CD4-positive, alpha-beta memory T cell (primary cell): ENCODE results near the gene SRCIN1. TPM values are rescaled to one million over a fixed set of nuclear protein-coding genes. Genes with fewer than 3 reads are reported as not detected.
A peak's percentile ranks its signal among the peaks of the same experiment; 100 is the strongest.

ENCODE experiments used
- CTCF ChIA-PET: fragments of 350-600 bp; sonication (Branson Sonifier 250); formaldehyde crosslinking; loops from one replicate; lab custom pipeline; 2021; ENCODE audit warnings: inconsistent platforms; ENCODE audit not compliant: partially characterized antibody; lab: Charles Lee
- POLR2A ChIA-PET: fragments of 350-600 bp; sonication (Branson Sonifier 250); formaldehyde crosslinking; loops from one replicate; lab custom pipeline; 2021; ENCODE audit not compliant: partially characterized antibody; lab: Charles Lee
- DNase-seq, 5 donors: peaks; one replicate each; pipeline versions ENCODE4 v3.0.0 to v3.0.0-alpha.2; 2020 to 2022; ENCODE audit warnings: mixed read lengths in 1 of 5
- H3K27ac ChIP-seq: one replicate; pipeline ENCODE4 v1.7.0; 2013; ENCODE audit warnings: low read depth, low read length
- H3K27me3 ChIP-seq: 2 replicates; pipeline ENCODE4 v1.7.0; 2013; ENCODE audit warnings: mild to moderate bottlenecking, low read length, moderate library complexity; ENCODE audit not compliant: insufficient read depth
- H3K36me3 ChIP-seq: 2 replicates; pipeline ENCODE4 v1.7.0; 2013; ENCODE audit warnings: mild to moderate bottlenecking, low read length, moderate library complexity; ENCODE audit not compliant: insufficient read depth
- H3K4me1 ChIP-seq: 2 replicates; pipeline ENCODE4 v1.7.0; 2013; ENCODE audit warnings: mild to moderate bottlenecking, low read length, moderate library complexity; ENCODE audit not compliant: insufficient read depth
- H3K4me3 ChIP-seq, 2 donors: one replicate each; pipeline ENCODE4 v1.7.0; 2013; ENCODE audit warnings: low read length in 2 of 2, mild to moderate bottlenecking in 1 of 2
- H3K9me3 ChIP-seq, 2 donors: one replicate each; pipeline ENCODE4 v1.7.0; 2013; ENCODE audit warnings: low read length in 2 of 2, control low read depth in 1 of 2; ENCODE audit not compliant: control insufficient read depth in 1 of 2
- H3K27ac Mint-ChIP-seq, 7 donors: one replicate each; pipeline ENCODE4 v1.8.0; 2020 to 2021; ENCODE audit warnings: mixed read lengths in 7 of 7, mild to moderate bottlenecking in 6 of 7, inconsistent platforms in 3 of 7, moderate library complexity in 3 of 7
- H3K27me3 Mint-ChIP-seq, 2 donors: one replicate each; pipeline ENCODE4 v1.8.0; 2020 to 2021; ENCODE audit warnings: mixed read lengths in 2 of 2
- H3K36me3 Mint-ChIP-seq, 2 donors: one replicate each; pipeline ENCODE4 v1.8.0; 2020 to 2021; ENCODE audit warnings: mixed read lengths in 2 of 2, inconsistent platforms in 1 of 2, mild to moderate bottlenecking in 1 of 2
- H3K4me1 Mint-ChIP-seq, 4 donors: one replicate each; pipeline ENCODE4 v1.8.0; 2020 to 2021; ENCODE audit warnings: mixed read lengths in 4 of 4, mild to moderate bottlenecking in 1 of 4
- H3K4me3 Mint-ChIP-seq, 8 donors: one replicate each; pipeline ENCODE4 v1.8.0; 2020 to 2021; ENCODE audit warnings: mixed read lengths in 8 of 8, mild to moderate bottlenecking in 7 of 8, moderate library complexity in 6 of 8, inconsistent platforms in 3 of 8
- H3K9me3 Mint-ChIP-seq, 8 donors: one replicate each; pipeline ENCODE4 v1.8.0; 2020 to 2021; ENCODE audit warnings: mixed read lengths in 8 of 8, mild to moderate bottlenecking in 5 of 8, inconsistent platforms in 3 of 8, moderate library complexity in 1 of 8
- intact Hi-C: fragments of 100-400 bp; cut with micrococcal nuclease; formaldehyde crosslinking; loops from one replicate; pipeline ENCODE4 v1.15.1; 2023
- polyA plus RNA-seq, 2 donors: library from polyadenylated mRNA; unstranded; fragments of 300-500 nt; fragmentation: Illumina TruSeq; gene quantifications; one replicate each; pipeline ENCODE4 v1.2.3, GENCODE V29; 2021
- total RNA-seq, 2 experiments: library from RNA; stranded (reverse); gene quantifications; one replicate each; pipeline ENCODE4 v1.2.3, GENCODE V29; 2021

Gene SRCIN1
- total and polyA plus RNA-seq, 4 experiments from 2014 or later, result 0.28 to 0.79 TPM; not detected in 2

GRCh38 chr17:38543403-38544174 lies 62.2 kb downstream of the SRCIN1 start:
- H3K27ac ChIP-seq, result no peak overlapping the region
- Mint-ChIP-seq H3K4me3 (no peak overlapping the region), H3K4me1 (no peaks in the 10 kb centered on the region), H3K36me3 (no peaks in the 10 kb centered on the region), H3K27me3 (peaks cover 12 to 28% of the 10 kb centered on the region in 2 donors), H3K9me3 (no peaks in the 10 kb centered on the region), H3K27ac (no peak overlapping the region)
- intact Hi-C loops, result no loop called here
- CTCF ChIA-PET, result interaction anchor here (0.7 kb wide), 1 partner anchor 15 kb away, joined by 3 read pairs; no protein-coding TSS in a partner anchor
- H3K4me3 ChIP-seq, result no peak overlapping the region
- H3K4me1 ChIP-seq, result no peaks in the 10 kb centered on the region
- no peaks in the 10 kb centered on the region for H3K27me3 ChIP-seq
- H3K9me3 ChIP-seq, result no peaks in the 10 kb centered on the region
- DNase-seq, result no peak
- H3K36me3 ChIP-seq, result no peaks in the 10 kb centered on the region
- POLR2A ChIA-PET, result no interaction called here

GRCh38 chr17:38542286-38542685 lies 63.5 kb downstream of the SRCIN1 start:
- Mint-ChIP-seq H3K27ac (no peak overlapping the region), H3K27me3 (peaks cover 12 to 30% of the 10 kb centered on the region in 2 donors), H3K4me3 (no peak overlapping the region), H3K9me3 (no peaks in the 10 kb centered on the region), H3K4me1 (no peaks in the 10 kb centered on the region), H3K36me3 (no peaks in the 10 kb centered on the region)
- Histone ChIP-seq H3K36me3 (no peaks in the 10 kb centered on the region), H3K4me1 (no peaks in the 10 kb centered on the region), H3K4me3 (no peak overlapping the region), H3K9me3 (no peaks in the 10 kb centered on the region), H3K27me3 (no peaks in the 10 kb centered on the region), H3K27ac (no peak overlapping the region)
- intact Hi-C loops, result no loop called here
- ChIA-PET POLR2A (no interaction called here), CTCF (no interaction called here)
- DNase-seq, result no peak

GRCh38 chr17:38541281-38541680 lies 64.5 kb downstream of the SRCIN1 start:
- Mint-ChIP-seq H3K36me3 (no peaks in the 10 kb centered on the region), H3K4me1 (no peaks in the 10 kb centered on the region), H3K27me3 (peaks cover 8 to 25% of the 10 kb centered on the region in 2 donors), H3K27ac (peak overlapping the region in 1 of 7 donors; percentile 54), H3K9me3 (no peaks in the 10 kb centered on the region), H3K4me3 (no peak overlapping the region)
- Histone ChIP-seq H3K27me3 (no peaks in the 10 kb centered on the region), H3K36me3 (no peaks in the 10 kb centered on the region), H3K4me3 (no peak overlapping the region), H3K27ac (no peak overlapping the region), H3K4me1 (no peaks in the 10 kb centered on the region), H3K9me3 (no peaks in the 10 kb centered on the region)
- POLR2A ChIA-PET, result no interaction called here
- intact Hi-C loops, result no loop called here
- CTCF ChIA-PET, result interaction anchor here (0.7 kb wide), 1 partner anchor 16 kb away, joined by 4 read pairs; no protein-coding TSS in a partner anchor
- DNase-seq, result no peak

- Mint-ChIP-seq H3K4me1 (no peaks in the 10 kb centered on the region), H3K9me3 (no peaks in the 10 kb centered on the region), H3K27ac (no peak overlapping the region), H3K27me3 (peaks cover 14 to 27% of the 10 kb centered on the region in 2 donors), H3K36me3 (no peaks in the 10 kb centered on the region), H3K4me3 (no peak overlapping the region)
- Histone ChIP-seq H3K27ac (no peak overlapping the region), H3K4me1 (no peaks in the 10 kb centered on the region), H3K4me3 (no peak overlapping the region), H3K27me3 (no peaks in the 10 kb centered on the region), H3K36me3 (no peaks in the 10 kb centered on the region), H3K9me3 (no peaks in the 10 kb centered on the region)
- intact Hi-C loops, result no loop called here
- DNase-seq, result no peak
- ChIA-PET POLR2A (no interaction called here), CTCF (no interaction called here)
Measured at GRCh38 chr17:38540514-38541045, 65.2 kb downstream of the SRCIN1 start.

GRCh38 chr17:38539386-38539785 lies 66.4 kb downstream of the SRCIN1 start:
- POLR2A ChIA-PET, result no interaction called here
- H3K4me1 ChIP-seq, result no peaks in the 10 kb centered on the region
- no peaks in the 10 kb centered on the region for H3K9me3 ChIP-seq
- no peaks in the 10 kb centered on the region for H3K9me3 Mint-ChIP-seq
- H3K4me3 Mint-ChIP-seq, result no peak overlapping the region
- intact Hi-C loops, result no loop called here
- no peaks in the 10 kb centered on the region for H3K36me3 Mint-ChIP-seq
- H3K4me3 ChIP-seq, result no peak overlapping the region
- H3K27ac ChIP-seq, result no peak overlapping the region
- no peaks in the 10 kb centered on the region for H3K27me3 ChIP-seq
- no peak overlapping the region for H3K27ac Mint-ChIP-seq
- CTCF ChIA-PET, result no interaction called here
- H3K27me3 Mint-ChIP-seq, result peaks cover 17 to 30% of the 10 kb centered on the region in 2 donors
- H3K4me1 Mint-ChIP-seq, result no peaks in the 10 kb centered on the region
- H3K36me3 ChIP-seq, result no peaks in the 10 kb centered on the region
- no peak for DNase-seq

GRCh38 chr17:38538906-38539305 lies 66.8 kb downstream of the SRCIN1 start:
- intact Hi-C loops, result no loop called here
- H3K27me3 Mint-ChIP-seq, result peaks cover 17 to 33% of the 10 kb centered on the region in 2 donors
- CTCF ChIA-PET, result no interaction called here

GRCh38 chr17:38536661-38537060 lies 69.1 kb downstream of the SRCIN1 start:
- Histone ChIP-seq H3K36me3 (no peaks in the 10 kb centered on the region), H3K9me3 (no peaks in the 10 kb centered on the region), H3K27me3 (no peaks in the 10 kb centered on the region), H3K27ac (no peak overlapping the region), H3K4me3 (no peak overlapping the region), H3K4me1 (no peaks in the 10 kb centered on the region)
- no peak for DNase-seq
- intact Hi-C loops, result no loop called here
- no peaks in the 10 kb centered on the region for H3K9me3 Mint-ChIP-seq
- no peak overlapping the region for H3K27ac Mint-ChIP-seq
- H3K4me1 Mint-ChIP-seq, result no peaks in the 10 kb centered on the region
- no peak overlapping the region for H3K4me3 Mint-ChIP-seq
- ChIA-PET POLR2A (no interaction called here), CTCF (no interaction called here)
- peaks cover 19 to 32% of the 10 kb centered on the region in 2 donors for H3K27me3 Mint-ChIP-seq
- no peaks in the 10 kb centered on the region for H3K36me3 Mint-ChIP-seq

More at GRCh38 chr17:38538906-38539305, 66.8 kb downstream of the SRCIN1 start:
- Histone ChIP-seq H3K36me3 (no peaks in the 10 kb centered on the region), H3K27me3 (no peaks in the 10 kb centered on the region), H3K4me3 (no peak overlapping the region), H3K4me1 (no peaks in the 10 kb centered on the region), H3K27ac (no peak overlapping the region), H3K9me3 (no peaks in the 10 kb centered on the region)
- H3K36me3 Mint-ChIP-seq, result no peaks in the 10 kb centered on the region
- DNase-seq, result no peak
- no peak overlapping the region for H3K4me3 Mint-ChIP-seq
- no peaks in the 10 kb centered on the region for H3K9me3 Mint-ChIP-seq
- POLR2A ChIA-PET, result no interaction called here
- H3K27ac Mint-ChIP-seq, result no peak overlapping the region
- no peaks in the 10 kb centered on the region for H3K4me1 Mint-ChIP-seq
